GM21619 (cell line): Measurements from ENCODE around the gene PRSS27.
"Not testable (repeated sequence)": the region's sequence is repeated elsewhere in the genome, so short reads cannot be mapped to it uniquely, and the experiment has no call there.

Source experiments
- ATAC-seq: cut with Tn5 transposase; IDR thresholded peaks from one replicate; pipeline ENCODE4 v1.9.1; 2021; ENCODE audit not compliant: unreplicated experiment

The PRSS27 gene

DNA sequence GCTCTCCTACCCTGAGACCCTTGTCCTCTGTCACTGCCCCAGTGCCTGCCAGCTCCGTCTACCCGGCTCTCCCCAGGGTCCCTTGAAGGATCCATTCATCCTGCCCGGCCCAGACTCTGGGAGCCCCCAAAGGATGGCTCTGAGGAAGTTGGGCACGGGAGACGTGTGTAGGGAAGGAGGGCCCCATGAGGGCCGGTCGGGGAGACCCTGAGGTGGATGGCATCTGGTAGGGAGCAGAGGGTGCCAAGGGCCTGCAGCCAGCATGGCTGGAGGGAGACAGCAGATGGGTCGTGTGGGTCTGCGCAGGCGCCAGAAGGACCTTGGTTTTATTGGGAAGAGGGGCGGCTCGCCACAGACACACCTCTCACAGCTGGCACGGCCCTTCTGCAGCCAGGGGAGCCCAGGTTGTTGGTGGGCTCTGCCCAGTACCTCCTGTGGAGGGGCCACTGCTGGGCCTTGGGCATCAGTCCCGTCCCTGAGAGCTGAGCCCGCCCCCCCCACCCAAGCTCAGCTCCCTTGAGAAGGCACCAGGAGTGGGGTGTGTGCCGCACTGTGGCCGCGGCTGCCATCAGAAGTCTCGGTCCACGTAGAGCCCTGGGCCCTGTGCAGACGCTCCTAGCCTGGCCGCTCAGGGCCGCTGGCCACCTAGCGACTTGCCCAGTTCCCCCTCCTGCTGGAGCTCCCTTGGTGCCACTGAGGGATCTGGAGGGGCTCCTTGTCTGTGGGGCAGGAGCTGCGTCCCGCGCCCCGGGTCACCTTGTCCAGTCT is 21.7 kb downstream of the PRSS27 start:
- ATAC-seq: no peak

DNA sequence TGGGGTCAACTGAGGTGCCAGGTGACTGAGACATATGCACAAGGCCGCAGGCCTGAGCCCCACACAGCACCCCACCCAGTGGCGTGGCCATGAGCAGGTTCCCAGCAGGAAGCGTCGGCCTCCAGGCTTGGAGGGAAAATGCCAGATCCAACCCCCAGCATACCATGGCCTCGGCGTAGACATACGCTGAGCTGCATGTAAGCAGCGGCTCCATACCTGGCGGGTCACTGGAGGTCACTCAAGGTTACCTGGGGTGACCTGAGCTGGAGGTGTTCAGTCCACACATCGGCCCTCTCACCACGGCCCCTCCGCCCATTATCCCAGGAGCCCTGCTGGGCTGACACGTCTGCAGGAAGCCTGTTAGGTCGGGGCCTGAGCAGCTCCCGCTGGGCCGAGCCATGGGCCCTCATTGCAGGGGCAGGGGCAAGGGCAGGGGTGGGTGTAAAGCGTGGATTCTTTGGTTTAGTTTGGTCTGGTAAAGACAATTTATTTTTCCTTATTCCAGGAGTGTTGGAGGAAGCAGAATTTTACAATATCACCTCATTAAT is 22.5 kb downstream of the PRSS27 start:
- ATAC-seq: no peak

- ATAC-seq: not testable (repeated sequence)
These were observed 23.3 kb downstream of the PRSS27 start for GRCh38 chr16:2696601-2697250.

GRCh38 chr16:2692948-2693651 is 26.9 kb downstream of the PRSS27 start:
- ATAC-seq: no peak

DNA sequence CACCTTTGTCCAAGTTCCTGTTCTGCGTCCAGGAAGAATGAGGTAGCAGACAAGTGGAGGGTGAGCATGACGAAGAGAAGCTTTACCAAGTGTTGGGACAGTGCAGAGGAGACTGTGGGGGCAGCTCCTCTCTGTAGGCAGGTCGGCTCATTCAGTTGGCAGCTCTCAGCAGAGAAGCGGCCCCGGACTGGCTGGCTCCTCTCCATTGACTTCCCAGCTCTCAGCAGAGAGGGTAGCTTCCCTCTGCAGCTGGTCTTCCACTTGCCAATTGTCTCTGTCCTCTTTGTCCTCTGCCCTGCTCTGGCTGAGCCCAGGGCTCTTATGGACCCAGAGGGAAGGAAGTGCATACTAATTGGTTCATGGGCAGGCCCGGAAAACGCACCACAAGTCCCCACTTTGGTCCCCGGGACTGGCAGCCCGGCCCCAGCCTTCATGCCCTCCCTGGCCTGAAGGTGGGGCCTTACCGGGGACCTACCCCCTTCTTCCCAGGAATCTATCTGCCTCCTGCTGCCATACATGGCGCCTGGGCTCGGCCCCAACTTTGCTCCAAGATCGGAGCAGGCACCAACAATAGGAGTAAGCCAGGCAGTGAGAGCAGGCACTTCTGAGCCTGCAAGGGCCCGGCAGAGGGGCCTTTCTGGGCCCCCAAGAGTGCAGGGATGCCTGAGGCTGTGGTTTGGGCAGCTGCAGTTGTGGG is 27.6 kb downstream of the PRSS27 start:
- no peak for ATAC-seq

GRCh38 chr16:2691491-2692248 is 28.4 kb downstream of the PRSS27 start:
- no peak for ATAC-seq

DNA sequence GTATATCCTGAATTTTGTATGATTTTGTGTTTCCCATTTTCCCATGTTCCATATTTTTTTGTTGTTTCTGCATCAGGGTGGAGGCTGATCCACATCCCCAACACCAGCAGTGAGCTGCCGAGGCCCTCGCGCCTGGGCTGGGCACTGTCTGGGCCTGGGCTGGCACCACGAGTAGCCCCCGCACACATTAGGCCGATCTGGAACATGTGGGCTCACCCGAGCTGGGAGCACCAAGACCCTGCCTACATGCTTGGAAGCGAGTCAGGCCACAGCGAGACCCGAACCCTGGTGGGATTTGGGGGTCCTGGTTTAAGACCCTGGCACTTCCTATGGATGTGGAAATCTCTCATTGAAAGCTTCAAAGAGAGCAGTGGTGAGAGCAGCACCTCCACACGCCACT is 29.2 kb downstream of the PRSS27 start:
- no peak for ATAC-seq

- no peak for ATAC-seq
These were observed 29.8 kb downstream of the PRSS27 start for GRCh38 chr16:2689968-2690801.

DNA sequence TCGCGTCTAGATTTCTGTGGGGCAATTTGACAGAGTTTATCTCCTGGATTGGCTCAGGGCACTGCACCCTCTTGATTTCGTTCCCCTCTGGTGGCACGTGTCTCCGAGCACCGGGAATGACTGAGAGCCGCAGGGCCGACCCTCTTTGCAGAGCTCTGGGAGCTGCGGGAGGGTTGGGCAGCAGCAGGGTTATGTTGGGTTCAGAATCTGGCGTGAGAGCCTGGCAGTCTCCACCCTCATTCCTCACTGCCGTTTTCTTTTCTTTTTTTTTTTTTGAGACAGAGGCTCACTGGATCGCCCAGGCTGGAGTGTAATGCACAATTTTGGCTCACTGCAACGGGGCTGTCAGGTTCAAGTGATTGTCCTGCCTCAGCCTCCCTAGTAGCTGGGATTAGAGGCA is 30.6 kb downstream of the PRSS27 start:
- ATAC-seq: not testable (repeated sequence)

GRCh38 chr16:2687531-2688308 is 32.3 kb downstream of the PRSS27 start:
- no peak for ATAC-seq

- ATAC-seq: peak; percentile 46
These were observed 33.0 kb downstream of the PRSS27 start for GRCh38 chr16:2686912-2687507.

GRCh38 chr16:2686075-2686474 is 33.9 kb downstream of the PRSS27 start:
- ATAC-seq: not testable (repeated sequence)

- not testable (repeated sequence) for ATAC-seq
These were observed 37.0 kb downstream of the PRSS27 start for GRCh38 chr16:2683041-2683440.

GRCh38 chr16:2682209-2683021 is 37.6 kb downstream of the PRSS27 start, which contains the start of gene KCTD5:
Gene KCTD5 (plus strand): TSS chr16:2682523. CDS start chr16:2682549, 26 bp downstream.
- peak; percentile 62 for ATAC-seq

DNA sequence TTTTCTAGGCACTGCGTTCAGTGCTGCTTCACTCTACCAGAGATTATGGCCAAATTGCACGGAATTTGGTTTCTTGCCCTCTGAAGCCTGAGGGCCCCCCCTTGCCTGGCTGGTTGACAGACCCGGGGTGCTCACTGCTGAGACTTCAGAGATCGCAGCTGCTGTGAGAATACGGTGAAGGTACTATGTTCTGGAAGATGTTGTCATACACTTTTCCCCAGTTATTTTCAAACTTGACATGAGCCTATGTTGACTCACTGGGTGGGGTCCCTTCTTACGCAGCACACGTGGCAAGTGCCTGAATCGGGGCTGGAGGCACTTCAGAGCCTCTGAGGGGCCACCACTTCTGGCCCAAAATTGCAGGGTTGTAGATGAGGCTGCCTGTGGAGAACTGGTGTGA is 39.7 kb downstream of the PRSS27 start:
- not testable (repeated sequence) for ATAC-seq

GRCh38 chr16:2679902-2680301 is 40.1 kb downstream of the PRSS27 start:
- not testable (repeated sequence) for ATAC-seq
